Measurements from ENCODE around the gene ZC2HC1B. TPM values are rescaled to one million over a fixed set of nuclear protein-coding genes. Genes with fewer than 3 reads are reported as not detected.
"Not testable (repeated sequence)": the region's sequence is repeated elsewhere in the genome, so short reads cannot be mapped to it uniquely, and the experiment has no call there.

The ZC2HC1B gene
- total RNA-seq, 4 donors from 2014 or later, result not detected

GRCh38 chr6:143911028-143911427 is 46.8 kb downstream of the ZC2HC1B start:
- ATAC-seq (ENCODE audit: low FRiP score), result no peak
- no peak for DNase-seq (ENCODE audit: low spot score)
- no peak for TF ChIP-seq CTCF (IDR thresholded peaks at IDR 0.05)

DNA sequence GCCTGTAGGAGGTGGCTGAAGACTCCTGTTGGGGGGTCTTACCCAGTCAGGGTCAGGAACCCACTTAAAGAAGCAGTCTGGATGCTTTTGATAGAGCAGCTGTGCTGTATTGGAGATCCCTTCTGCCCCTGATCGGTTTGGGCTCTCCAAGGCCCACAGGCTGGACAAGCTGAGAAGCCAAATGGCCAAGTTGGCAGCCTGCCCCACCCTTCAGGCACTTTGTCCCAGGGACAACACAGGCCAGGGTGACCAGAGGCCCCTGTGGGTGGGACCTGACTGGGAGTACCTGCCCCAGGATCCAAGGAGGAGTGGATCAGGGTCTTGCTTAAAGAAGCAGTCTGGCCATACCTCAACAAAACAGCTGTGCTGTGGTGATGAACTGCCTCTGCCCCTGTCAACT is 48.4 kb downstream of the ZC2HC1B start:
- ATAC-seq (ENCODE audit: low FRiP score) (no peak), DNase-seq (ENCODE audit: low spot score) (no peak)
- TF ChIP-seq CTCF (IDR thresholded peaks at IDR 0.05), result no peak

- DNase-seq (ENCODE audit: low spot score); ATAC-seq (ENCODE audit: low FRiP score): not testable (repeated sequence)
Measured at GRCh38 chr6:143917026-143917425, 52.8 kb downstream of the ZC2HC1B start.

DNA sequence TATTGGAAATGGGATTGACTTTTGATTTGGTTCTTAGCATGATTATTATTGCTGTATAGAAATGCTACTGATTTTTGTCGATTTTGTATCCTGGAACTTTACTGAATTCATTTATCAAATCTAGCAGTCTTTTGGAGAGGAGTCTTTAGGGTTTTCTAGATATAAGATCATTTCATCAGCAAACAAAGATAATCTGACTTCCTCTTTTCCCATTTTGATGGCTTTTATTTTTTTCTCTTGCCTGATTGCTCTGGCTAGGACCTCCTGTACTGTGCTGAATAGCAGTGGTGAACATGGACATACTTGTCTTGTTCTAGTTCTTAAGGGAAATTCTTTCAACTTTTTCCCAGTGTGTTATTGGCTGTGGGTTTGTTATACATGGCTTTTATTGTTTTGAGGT is 64.6 kb downstream of the ZC2HC1B start:
- no peak for ATAC-seq (ENCODE audit: low FRiP score)
- TF ChIP-seq CTCF (IDR thresholded peaks at IDR 0.05), result no peak
- no peak for DNase-seq (ENCODE audit: low spot score)

- no peak for ATAC-seq (ENCODE audit: low FRiP score)
- TF ChIP-seq CTCF (IDR thresholded peaks at IDR 0.05), result no peak
- no peak for DNase-seq (ENCODE audit: low spot score)
Measured at GRCh38 chr6:143929975-143930374, 65.7 kb downstream of the ZC2HC1B start.

DNA sequence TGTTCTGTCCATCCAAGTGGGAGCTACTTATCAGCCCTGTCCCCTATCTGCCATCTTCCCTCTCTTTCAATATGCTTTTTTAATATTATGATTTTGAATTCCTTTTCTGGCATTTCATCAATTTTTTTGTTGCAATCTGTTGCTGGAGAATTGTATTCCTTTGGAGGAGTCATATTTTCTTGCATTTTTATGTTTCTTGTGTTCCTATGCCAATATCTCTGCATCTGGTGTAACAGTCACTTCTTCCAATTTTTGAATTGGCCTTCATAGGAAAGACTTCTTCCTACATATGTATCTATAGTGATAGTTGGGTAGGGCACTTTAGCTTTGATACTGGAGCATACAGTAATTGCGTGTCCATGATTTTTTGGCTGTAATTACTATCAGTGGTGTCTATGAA is 70.1 kb downstream of the ZC2HC1B start:
- DNase-seq (ENCODE audit: low spot score) (no peak), ATAC-seq (ENCODE audit: low FRiP score) (no peak)
- TF ChIP-seq CTCF (IDR thresholded peaks at IDR 0.05), result no peak

DNA sequence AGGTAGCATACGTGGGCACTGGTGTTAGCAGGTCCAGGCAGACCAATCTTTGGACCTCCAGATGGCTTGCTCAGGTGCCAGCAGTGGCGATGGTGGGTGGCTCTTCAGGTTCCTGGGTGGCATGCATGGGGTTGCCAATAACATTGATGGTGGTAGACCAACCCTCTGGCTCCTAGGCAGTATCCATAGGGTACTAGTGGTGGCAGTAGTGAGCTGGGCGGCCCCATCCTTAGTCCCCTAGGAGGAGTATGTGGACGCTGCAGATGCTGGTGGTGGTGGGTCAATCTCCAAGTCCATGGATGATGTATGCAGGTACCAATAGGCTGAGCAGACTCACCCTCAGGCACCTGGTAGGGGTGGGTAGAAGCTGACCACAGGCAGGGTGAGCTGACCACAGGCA is 70.6 kb downstream of the ZC2HC1B start:
- DNase-seq (ENCODE audit: low spot score) (no peak), ATAC-seq (ENCODE audit: low FRiP score) (no peak)
- TF ChIP-seq CTCF (IDR thresholded peaks at IDR 0.05), result no peak

GRCh38 chr6:143936347-143936746 is 72.1 kb downstream of the ZC2HC1B start:
- ATAC-seq (ENCODE audit: low FRiP score) (no peak), DNase-seq (ENCODE audit: low spot score) (no peak)
- no peak for TF ChIP-seq CTCF (IDR thresholded peaks at IDR 0.05)

Measured in omental fat pad (tissue), 4 donors.